ENCODE results near the gene CPSF2.
"Not testable (repeated sequence)": the region's sequence is repeated elsewhere in the genome, so short reads cannot be mapped to it uniquely, and the experiment has no call there.

CPSF2 gene

GRCh38 chr14:92209141-92209540 lies 87.4 kb downstream of the CPSF2 start:
- H3K4me1 ChIP-seq (ENCODE audit: control insufficient read depth, insufficient read depth, low read length), result no peaks in the 10 kb centered on the region
- H3K27ac ChIP-seq (ENCODE audit: low read depth, low read length), result no peak overlapping the region
- no peak overlapping the region for H3K4me3 ChIP-seq (ENCODE audit: low read length)
- no peaks in the 10 kb centered on the region for H3K27me3 ChIP-seq (ENCODE audit: control insufficient read depth, insufficient read depth, low read length)
- no peaks in the 10 kb centered on the region for H3K36me3 ChIP-seq (ENCODE audit: control insufficient read depth, insufficient read depth, low read length)
- H3K9ac ChIP-seq (ENCODE audit: low read length), result no peak overlapping the region

- H3K36me3 ChIP-seq (ENCODE audit: control insufficient read depth, insufficient read depth, low read length); H3K4me1 ChIP-seq (ENCODE audit: control insufficient read depth, insufficient read depth, low read length); H3K9ac ChIP-seq (ENCODE audit: low read length); H3K27me3 ChIP-seq (ENCODE audit: control insufficient read depth, insufficient read depth, low read length); H3K27ac ChIP-seq (ENCODE audit: low read depth, low read length); H3K4me3 ChIP-seq (ENCODE audit: low read length): not testable (repeated sequence)
These were observed 91.4 kb downstream of the CPSF2 start for GRCh38 chr14:92213125-92213524.

GRCh38 chr14:92215579-92215978 lies 93.8 kb downstream of the CPSF2 start:
- no peak overlapping the region for H3K27ac ChIP-seq (ENCODE audit: low read depth, low read length)
- H3K4me3 ChIP-seq (ENCODE audit: low read length), result no peak overlapping the region
- no peak overlapping the region for H3K9ac ChIP-seq (ENCODE audit: low read length)
- H3K27me3 ChIP-seq (ENCODE audit: control insufficient read depth, insufficient read depth, low read length), result no peaks in the 10 kb centered on the region
- H3K36me3 ChIP-seq (ENCODE audit: control insufficient read depth, insufficient read depth, low read length), result no peaks in the 10 kb centered on the region
- H3K4me1 ChIP-seq (ENCODE audit: control insufficient read depth, insufficient read depth, low read length), result no peaks in the 10 kb centered on the region

DNA sequence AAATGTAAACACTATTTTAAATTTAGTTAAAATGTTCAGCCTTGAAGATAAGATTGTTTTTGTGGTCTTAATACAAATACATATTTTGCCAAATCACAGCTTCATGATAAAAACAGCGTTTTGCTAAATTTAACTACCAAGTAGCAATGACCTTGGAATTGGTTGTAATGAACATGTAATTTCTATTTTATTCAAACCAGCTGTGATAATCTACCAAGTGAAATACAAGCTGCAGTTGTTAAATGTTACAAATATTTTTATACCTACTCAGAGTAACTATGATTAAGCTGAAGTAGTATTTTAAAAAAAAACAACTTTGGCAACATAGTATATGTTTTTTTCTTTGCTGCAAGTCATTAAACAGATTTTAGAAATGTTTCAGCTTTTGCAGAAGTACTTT lies 96.2 kb downstream of the CPSF2 start:
- H3K36me3 ChIP-seq (ENCODE audit: control insufficient read depth, insufficient read depth, low read length), result no peaks in the 10 kb centered on the region
- H3K4me3 ChIP-seq (ENCODE audit: low read length), result no peak overlapping the region
- no peaks in the 10 kb centered on the region for H3K4me1 ChIP-seq (ENCODE audit: control insufficient read depth, insufficient read depth, low read length)
- H3K27ac ChIP-seq (ENCODE audit: low read depth, low read length), result no peak overlapping the region
- H3K27me3 ChIP-seq (ENCODE audit: control insufficient read depth, insufficient read depth, low read length), result no peaks in the 10 kb centered on the region
- no peak overlapping the region for H3K9ac ChIP-seq (ENCODE audit: low read length)
